NT2/D1 (cell line): Measurements from ENCODE around the gene PROX2.

ENCODE experiments used
- DNase-seq: peaks from one replicate; pipeline ENCODE4 v3.0.0-alpha.2; 2011; ENCODE audit warnings: low read depth, low spot score
- H3K27me3 ChIP-seq: 2 replicates; pipeline ENCODE4 v1.6.0; 2011; ENCODE audit warnings: mild to moderate bottlenecking; ENCODE audit not compliant: insufficient read length, insufficient read depth
- H3K36me3 ChIP-seq: 2 replicates; pipeline ENCODE4 v1.6.1; 2011; ENCODE audit warnings: mild to moderate bottlenecking, low read length, mixed read lengths; ENCODE audit not compliant: insufficient read depth, insufficient read length
- H3K4me1 ChIP-seq: 2 replicates; pipeline ENCODE4 v1.5.1; 2011; ENCODE audit not compliant: insufficient read depth, insufficient read length
- H3K4me3 ChIP-seq: 2 replicates; pipeline ENCODE4 v1.5.1; 2011; ENCODE audit warnings: low read depth; ENCODE audit not compliant: insufficient read length
- H3K9ac ChIP-seq: 2 replicates; pipeline ENCODE4 v1.6.0; 2011; ENCODE audit warnings: low read depth; ENCODE audit not compliant: insufficient read length
- H3K9me3 ChIP-seq: 2 replicates; pipeline ENCODE4 v1.5.1; 2011; ENCODE audit warnings: mild to moderate bottlenecking, low read length; ENCODE audit not compliant: insufficient read depth
- SUZ12 ChIP-seq: IDR thresholded peaks from 2 replicates; pipeline ENCODE4 v1.6.1; 2011; ENCODE audit not compliant: insufficient read length, insufficient read depth; ENCODE audit errors: extremely low read depth
- YY1 ChIP-seq: IDR thresholded peaks from 2 replicates; pipeline ENCODE4 v1.6.1; 2011; ENCODE audit not compliant: insufficient read length, insufficient read depth
- ZNF274 ChIP-seq: IDR thresholded peaks from 2 replicates; pipeline ENCODE4 v1.6.1; 2011; ENCODE audit warnings: mild to moderate bottlenecking, low read depth, low read length

PROX2 gene

GRCh38 chr14:74838166-74838565, 37.8 kb downstream of the PROX2 start:
- Histone ChIP-seq H3K36me3 (peaks cover 15% of the 10 kb centered on the region), H3K4me3 (no peak overlapping the region), H3K9ac (no peak overlapping the region), H3K27me3 (no peaks in the 10 kb centered on the region), H3K9me3 (no peaks in the 10 kb centered on the region), H3K4me1 (no peaks in the 10 kb centered on the region)
- DNase-seq, result no peak
- TF ChIP-seq SUZ12 (no peak), ZNF274 (no peak)

- no peak overlapping the region for H3K4me3 ChIP-seq
- no peak overlapping the region for H3K9ac ChIP-seq
- H3K36me3 ChIP-seq, result peaks cover 17% of the 10 kb centered on the region
- no peak for DNase-seq
- H3K4me1 ChIP-seq, result no peaks in the 10 kb centered on the region
- no peaks in the 10 kb centered on the region for H3K9me3 ChIP-seq
- no peak for TF ChIP-seq SUZ12
- TF ChIP-seq YY1, result no peak
- no peak for TF ChIP-seq ZNF274
- no peaks in the 10 kb centered on the region for H3K27me3 ChIP-seq
These were observed 39.5 kb downstream of the PROX2 start for GRCh38 chr14:74836251-74836960.

GRCh38 chr14:74835645-74836250, 40.2 kb downstream of the PROX2 start:
- Histone ChIP-seq H3K4me3 (no peak overlapping the region), H3K9ac (no peak overlapping the region), H3K4me1 (no peaks in the 10 kb centered on the region), H3K36me3 (peaks cover 20% of the 10 kb centered on the region), H3K9me3 (no peaks in the 10 kb centered on the region), H3K27me3 (no peaks in the 10 kb centered on the region)
- DNase-seq, result no peak
- no peak for TF ChIP-seq YY1
- TF ChIP-seq SUZ12, result no peak
- no peak for TF ChIP-seq ZNF274

- H3K27me3 ChIP-seq, result no peaks in the 10 kb centered on the region
- TF ChIP-seq ZNF274 (no peak), YY1 (no peak), SUZ12 (no peak)
- no peaks in the 10 kb centered on the region for H3K9me3 ChIP-seq
- no peaks in the 10 kb centered on the region for H3K4me1 ChIP-seq
- no peak overlapping the region for H3K4me3 ChIP-seq
- H3K9ac ChIP-seq, result no peak overlapping the region
- no peak for DNase-seq
- H3K36me3 ChIP-seq, result peaks cover 24% of the 10 kb centered on the region
These were observed 41.1 kb downstream of the PROX2 start for GRCh38 chr14:74834692-74835392.

- no peak for TF ChIP-seq SUZ12
- TF ChIP-seq ZNF274, result no peak
- TF ChIP-seq YY1, result no peak
- H3K36me3 ChIP-seq, result peaks cover 32% of the 10 kb centered on the region
- no peaks in the 10 kb centered on the region for H3K9me3 ChIP-seq
These were observed 43.1 kb downstream of the PROX2 start for GRCh38 chr14:74832849-74833248.

GRCh38 chr14:74829251-74829650, 46.7 kb downstream of the PROX2 start:
- no peak for TF ChIP-seq ZNF274
- no peak for TF ChIP-seq SUZ12
- no peak for TF ChIP-seq YY1
- no peak for DNase-seq
- H3K27me3 ChIP-seq, result no peaks in the 10 kb centered on the region
- H3K4me3 ChIP-seq, result no peak overlapping the region
- H3K9ac ChIP-seq, result no peak overlapping the region
- H3K36me3 ChIP-seq, result peaks cover 28% of the 10 kb centered on the region
- H3K4me1 ChIP-seq, result no peaks in the 10 kb centered on the region
- H3K9me3 ChIP-seq, result no peaks in the 10 kb centered on the region

More at GRCh38 chr14:74832849-74833248, 43.1 kb downstream of the PROX2 start:
- DNase-seq, result no peak
- no peak overlapping the region for H3K9ac ChIP-seq
- no peaks in the 10 kb centered on the region for H3K27me3 ChIP-seq
- no peak overlapping the region for H3K4me3 ChIP-seq
- no peaks in the 10 kb centered on the region for H3K4me1 ChIP-seq

GRCh38 chr14:74826574-74826973, 49.4 kb downstream of the PROX2 start:
- no peaks in the 10 kb centered on the region for H3K27me3 ChIP-seq
- H3K9ac ChIP-seq, result no peak overlapping the region
- no peak overlapping the region for H3K4me3 ChIP-seq
- no peaks in the 10 kb centered on the region for H3K9me3 ChIP-seq
- TF ChIP-seq SUZ12 (no peak), YY1 (no peak), ZNF274 (no peak)
- no peak for DNase-seq
- peaks cover 27% of the 10 kb centered on the region for H3K36me3 ChIP-seq
- H3K4me1 ChIP-seq, result no peaks in the 10 kb centered on the region
